ENCODE results near the gene HOXD8.

The HOXD8 gene

DNA sequence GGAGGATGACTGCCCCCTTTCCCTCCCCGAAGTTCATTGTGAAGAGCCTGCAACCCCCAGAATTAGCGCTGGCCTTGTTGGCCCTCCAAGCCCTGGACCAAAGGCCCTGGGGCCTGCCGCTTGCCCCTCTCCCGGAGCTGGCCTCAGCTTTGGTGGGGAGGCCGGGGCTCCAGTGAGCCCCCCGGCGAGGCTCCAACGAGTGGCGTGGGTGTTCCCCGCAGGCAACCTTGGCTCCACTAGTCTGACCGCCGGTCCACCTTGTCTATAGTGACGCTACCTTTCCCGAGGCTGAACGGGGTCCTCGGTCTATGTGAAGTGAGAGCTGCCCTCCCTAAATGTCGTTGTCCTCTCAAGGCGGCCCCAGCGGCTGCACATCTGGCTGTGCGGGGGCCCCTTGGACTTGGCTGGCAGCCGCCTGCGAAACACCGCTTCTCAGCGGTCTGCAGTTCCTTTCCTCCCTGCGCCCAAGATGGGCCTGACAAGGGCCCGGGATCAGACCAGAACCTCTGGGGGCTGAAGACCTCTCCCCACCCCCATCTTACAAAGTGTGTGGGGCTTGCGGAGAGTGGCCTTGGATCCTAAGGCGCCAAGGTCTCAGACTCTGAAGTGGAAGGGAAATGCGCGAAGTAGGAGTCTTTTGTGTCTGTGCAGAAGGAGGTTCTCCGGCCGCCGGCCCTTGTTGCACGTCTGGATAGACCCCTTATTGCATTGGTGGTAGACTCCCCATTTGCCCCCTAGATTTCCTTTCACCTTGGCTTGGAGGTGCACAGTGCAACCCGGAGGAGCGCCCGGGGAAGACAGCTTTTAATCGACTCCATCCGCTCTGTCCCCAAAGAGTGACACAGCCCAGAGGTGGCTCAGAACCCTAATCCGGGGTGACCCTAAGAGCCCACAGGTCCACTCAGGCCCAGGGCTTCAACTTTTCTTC, 16.9 kb upstream of the HOXD8 start:
- DNase-seq (ENCODE audit: low read depth): no peak
- no peak overlapping the region for H3K4me3 ChIP-seq (ENCODE audit: control insufficient read depth, low read depth, low read length)
- TF ChIP-seq, protein P1, sequence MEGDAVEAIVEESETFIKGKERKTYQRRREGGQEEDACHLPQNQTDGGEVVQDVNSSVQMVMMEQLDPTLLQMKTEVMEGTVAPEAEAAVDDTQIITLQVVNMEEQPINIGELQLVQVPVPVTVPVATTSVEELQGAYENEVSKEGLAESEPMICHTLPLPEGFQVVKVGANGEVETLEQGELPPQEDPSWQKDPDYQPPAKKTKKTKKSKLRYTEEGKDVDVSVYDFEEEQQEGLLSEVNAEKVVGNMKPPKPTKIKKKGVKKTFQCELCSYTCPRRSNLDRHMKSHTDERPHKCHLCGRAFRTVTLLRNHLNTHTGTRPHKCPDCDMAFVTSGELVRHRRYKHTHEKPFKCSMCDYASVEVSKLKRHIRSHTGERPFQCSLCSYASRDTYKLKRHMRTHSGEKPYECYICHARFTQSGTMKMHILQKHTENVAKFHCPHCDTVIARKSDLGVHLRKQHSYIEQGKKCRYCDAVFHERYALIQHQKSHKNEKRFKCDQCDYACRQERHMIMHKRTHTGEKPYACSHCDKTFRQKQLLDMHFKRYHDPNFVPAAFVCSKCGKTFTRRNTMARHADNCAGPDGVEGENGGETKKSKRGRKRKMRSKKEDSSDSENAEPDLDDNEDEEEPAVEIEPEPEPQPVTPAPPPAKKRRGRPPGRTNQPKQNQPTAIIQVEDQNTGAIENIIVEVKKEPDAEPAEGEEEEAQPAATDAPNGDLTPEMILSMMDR (conservative IDR thresholded peaks at IDR 0.05; ENCODE audit: control insufficient read depth, insufficient read depth, low read depth, low read length): no peak

DNA sequence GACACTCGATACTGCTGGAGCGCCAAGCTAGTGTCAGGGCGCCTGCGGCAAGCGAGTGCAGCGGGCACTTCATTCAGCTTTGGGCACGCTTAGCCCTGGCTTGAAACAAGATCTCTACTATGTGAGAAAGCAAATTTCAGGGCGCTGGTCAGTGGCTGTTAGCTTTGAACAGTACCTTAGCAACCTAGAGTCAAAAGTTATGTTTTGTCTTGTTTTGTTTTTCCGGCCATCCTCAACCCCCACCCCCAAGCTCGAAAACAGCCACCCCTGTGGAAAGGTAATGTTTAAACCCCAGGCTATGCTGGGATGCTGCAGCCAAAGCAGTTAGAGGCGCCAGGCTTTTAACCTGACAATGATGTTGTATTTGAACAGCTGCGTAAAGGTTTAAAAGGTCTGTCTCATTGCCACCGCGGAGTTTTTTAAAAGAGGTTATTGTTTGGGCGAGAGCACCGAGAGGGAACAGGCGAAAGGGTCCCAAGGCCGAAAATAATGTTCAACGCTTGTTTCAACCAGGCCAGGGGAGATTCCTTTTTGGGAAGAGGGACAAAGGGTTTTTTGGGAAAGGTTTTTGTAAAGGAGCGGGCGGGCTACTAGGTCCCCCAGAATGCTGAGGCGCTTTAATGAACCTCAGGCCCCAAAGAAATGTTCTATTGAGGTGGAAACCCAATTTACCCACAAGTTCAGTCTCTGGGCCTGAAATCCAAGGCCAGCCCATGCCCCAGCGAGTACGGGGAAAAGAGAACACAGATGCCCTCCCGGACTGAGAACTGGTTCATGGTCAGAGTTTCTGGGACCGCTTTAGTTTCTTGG, 15.2 kb upstream of the HOXD8 start:
- no peak for DNase-seq (ENCODE audit: low read depth)
- no peak overlapping the region for H3K4me3 ChIP-seq (ENCODE audit: control insufficient read depth, low read depth, low read length)
- TF ChIP-seq, protein P1 (conservative IDR thresholded peaks at IDR 0.05; ENCODE audit: control insufficient read depth, insufficient read depth, low read depth, low read length): no peak

DNA sequence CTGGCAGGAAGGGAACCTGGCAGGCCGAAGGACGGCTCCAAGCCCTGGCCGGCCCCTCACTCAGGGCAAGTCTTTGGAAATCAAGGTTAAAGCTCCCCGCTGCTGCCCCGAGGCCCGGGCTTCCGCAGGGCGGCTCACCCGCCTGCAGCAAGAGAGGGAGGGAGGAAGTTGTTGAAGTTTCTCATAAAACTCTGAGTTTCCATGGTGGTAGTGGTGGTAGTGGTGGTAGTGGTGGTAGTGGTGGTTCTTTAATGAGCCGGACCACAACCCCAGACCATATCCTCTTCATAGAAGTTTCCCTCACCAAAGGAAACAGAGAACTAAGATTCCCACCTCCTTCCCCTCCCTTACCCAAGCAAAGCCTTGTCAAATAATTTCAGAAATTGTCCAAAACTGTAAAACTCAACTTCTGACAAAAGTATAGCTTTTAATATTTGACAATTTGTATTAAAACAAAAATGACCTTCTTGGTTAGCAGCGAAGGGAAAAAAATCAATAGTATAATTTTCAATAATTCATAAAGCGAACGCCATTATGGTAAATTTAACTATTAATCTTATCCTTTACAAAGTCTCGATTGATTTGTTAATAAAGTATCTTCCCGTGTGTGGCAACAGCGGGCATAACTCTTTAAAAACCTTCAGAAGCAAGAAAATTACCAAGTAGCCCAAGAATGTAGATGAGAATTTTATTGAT, 14.4 kb upstream of the HOXD8 start:
- TF ChIP-seq, protein P1 (conservative IDR thresholded peaks at IDR 0.05; ENCODE audit: control insufficient read depth, insufficient read depth, low read depth, low read length): no peak
- DNase-seq (ENCODE audit: low read depth): no peak
- no peak overlapping the region for H3K4me3 ChIP-seq (ENCODE audit: control insufficient read depth, low read depth, low read length)

DNA sequence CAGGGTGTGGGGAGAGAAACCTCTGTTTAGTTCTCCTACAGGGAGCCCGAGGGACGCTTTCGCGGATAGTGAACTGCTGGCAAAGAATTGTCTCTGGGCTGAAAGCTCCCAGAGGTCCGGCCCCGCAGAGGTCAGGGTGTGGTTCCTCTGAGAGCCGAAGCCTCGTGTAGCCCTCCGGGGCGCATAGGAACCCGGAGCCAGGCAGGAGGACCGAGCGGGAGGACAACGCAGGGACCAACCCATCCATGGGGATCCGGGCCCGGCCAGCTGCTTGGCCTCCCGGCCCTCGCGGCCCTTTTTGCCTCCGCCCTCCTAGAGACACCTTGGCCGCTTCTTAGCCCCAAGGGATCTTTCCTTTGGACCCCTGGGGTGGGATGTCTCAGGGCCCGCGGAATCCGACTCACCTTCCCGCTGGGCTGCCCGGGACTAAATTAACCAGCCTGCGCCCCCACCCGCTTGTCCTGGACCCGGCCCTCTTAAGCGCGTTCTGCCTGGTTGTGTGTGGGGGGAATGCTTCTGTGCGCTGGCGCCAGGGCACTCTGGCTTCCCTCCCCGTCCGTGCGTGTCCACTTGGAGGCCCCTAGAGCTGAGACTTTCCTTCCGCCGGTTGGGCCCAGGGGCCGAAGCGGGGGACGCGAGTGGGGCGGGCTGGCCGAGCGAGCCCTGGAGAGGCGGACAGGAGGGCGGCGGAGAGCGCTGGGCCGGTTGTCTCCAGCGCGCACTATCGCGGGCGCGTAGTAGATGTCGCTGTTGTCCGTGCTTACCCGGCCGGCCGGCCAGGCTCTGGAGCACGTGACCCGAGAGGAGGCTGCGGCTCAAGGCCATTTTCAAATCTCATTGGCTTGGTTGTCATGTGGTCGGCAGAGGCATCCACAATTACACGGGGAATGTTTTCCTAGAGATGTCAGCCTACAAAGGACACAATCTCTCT, 13.4 kb upstream of the HOXD8 start, which contains the start of gene HOXD10:
Gene HOXD10 (plus strand): TSS at position 896 of the 931 bp plus-strand sequence. CDS start 56 bp downstream, outside the sequence.
- TF ChIP-seq, protein P1 (conservative IDR thresholded peaks at IDR 0.05; ENCODE audit: control insufficient read depth, insufficient read depth, low read depth, low read length): peak; percentile 40
- H3K4me3 ChIP-seq (ENCODE audit: control insufficient read depth, low read depth, low read length): peak within 1 kb of the TSS; percentile 33
- DNase-seq (ENCODE audit: low read depth): peak; percentile 81

DNA sequence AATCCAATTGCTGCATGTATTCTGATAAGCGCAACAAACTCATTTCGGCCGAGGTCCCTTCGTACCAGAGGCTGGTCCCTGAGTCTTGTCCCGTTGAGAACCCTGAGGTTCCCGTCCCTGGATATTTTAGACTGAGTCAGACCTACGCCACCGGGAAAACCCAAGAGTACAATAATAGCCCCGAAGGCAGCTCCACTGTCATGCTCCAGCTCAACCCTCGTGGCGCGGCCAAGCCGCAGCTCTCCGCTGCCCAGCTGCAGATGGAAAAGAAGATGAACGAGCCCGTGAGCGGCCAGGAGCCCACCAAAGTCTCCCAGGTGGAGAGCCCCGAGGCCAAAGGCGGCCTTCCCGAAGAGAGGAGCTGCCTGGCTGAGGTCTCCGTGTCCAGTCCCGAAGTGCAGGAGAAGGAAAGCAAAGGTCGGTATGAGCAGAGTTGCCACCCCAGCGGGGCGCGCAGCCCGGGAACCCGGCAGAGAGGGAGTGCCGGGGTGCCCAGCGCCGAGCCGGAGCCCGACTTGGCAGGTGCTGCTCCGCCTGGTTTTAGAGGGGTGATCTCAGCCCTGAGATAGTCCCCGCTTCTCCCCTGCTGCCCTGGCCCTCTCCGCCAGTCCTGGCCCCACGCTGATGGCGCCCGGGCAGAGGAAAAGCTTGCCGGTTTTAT, 12.2 kb upstream of the HOXD8 start:
- DNase-seq (ENCODE audit: low read depth): no peak
- no peak overlapping the region for H3K4me3 ChIP-seq (ENCODE audit: control insufficient read depth, low read depth, low read length)
- TF ChIP-seq, protein P1 (conservative IDR thresholded peaks at IDR 0.05; ENCODE audit: control insufficient read depth, insufficient read depth, low read depth, low read length): no peak

All from fibroblast of mammary gland (primary cell).